GM19099 (cell line): ENCODE results near the gene PLPP7.

Source experiments
- POLR2A ChIP-seq: IDR thresholded peaks from 3 replicates; pipeline ENCODE4 v1.6.1; 2011; ENCODE audit warnings: low read depth; ENCODE audit not compliant: insufficient read length; ENCODE audit errors: extremely low read depth

PLPP7 gene

DNA sequence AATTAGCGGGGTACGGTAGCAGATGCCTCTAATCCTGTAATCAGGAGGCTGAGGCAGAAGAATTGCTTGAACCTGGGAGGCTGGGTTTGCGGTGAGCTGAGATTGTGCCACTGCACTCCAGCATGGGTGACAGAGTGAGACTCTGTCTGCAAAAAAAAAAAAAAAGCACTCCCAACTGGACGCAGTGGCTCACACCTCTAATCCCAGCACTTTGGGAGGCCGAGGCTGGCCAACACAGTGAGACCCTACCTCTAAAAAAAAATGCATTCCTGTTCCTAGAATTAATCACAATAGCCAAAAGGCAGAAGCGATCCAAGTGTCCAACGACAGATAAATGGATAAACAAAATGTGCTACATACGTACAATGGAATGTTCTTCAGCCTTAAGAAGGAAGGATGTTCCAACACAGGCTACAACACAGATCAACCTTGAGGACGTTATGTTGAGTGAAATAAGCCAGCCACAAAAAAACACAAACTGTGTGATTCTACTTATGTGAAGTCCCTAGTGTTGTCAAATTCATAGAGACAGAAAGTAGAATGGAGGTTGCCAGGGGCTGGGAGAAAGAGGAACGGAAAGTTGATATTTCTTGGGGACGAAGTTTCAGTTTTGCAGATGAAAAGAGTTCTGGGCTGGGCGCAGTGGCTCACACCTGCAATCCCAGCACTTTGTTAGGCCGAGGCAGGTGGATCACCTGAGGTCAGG lies 27.0 kb upstream of the PLPP7 start:
- no peak for TF ChIP-seq POLR2A

GRCh38 chr9:131263701-131264100 lies 25.8 kb upstream of the PLPP7 start:
- TF ChIP-seq POLR2A: no peak

GRCh38 chr9:131264231-131264630 lies 25.3 kb upstream of the PLPP7 start:
- no peak for TF ChIP-seq POLR2A

GRCh38 chr9:131266266-131267229 lies 23.0 kb upstream of the PLPP7 start:
- no peak for TF ChIP-seq POLR2A

GRCh38 chr9:131270171-131271015 lies 19.1 kb upstream of the PLPP7 start:
- peak; percentile 18 for TF ChIP-seq POLR2A

GRCh38 chr9:131271506-131271931 lies 18.0 kb upstream of the PLPP7 start:
- no peak for TF ChIP-seq POLR2A

GRCh38 chr9:131272212-131272611 lies 17.3 kb upstream of the PLPP7 start:
- no peak for TF ChIP-seq POLR2A

DNA sequence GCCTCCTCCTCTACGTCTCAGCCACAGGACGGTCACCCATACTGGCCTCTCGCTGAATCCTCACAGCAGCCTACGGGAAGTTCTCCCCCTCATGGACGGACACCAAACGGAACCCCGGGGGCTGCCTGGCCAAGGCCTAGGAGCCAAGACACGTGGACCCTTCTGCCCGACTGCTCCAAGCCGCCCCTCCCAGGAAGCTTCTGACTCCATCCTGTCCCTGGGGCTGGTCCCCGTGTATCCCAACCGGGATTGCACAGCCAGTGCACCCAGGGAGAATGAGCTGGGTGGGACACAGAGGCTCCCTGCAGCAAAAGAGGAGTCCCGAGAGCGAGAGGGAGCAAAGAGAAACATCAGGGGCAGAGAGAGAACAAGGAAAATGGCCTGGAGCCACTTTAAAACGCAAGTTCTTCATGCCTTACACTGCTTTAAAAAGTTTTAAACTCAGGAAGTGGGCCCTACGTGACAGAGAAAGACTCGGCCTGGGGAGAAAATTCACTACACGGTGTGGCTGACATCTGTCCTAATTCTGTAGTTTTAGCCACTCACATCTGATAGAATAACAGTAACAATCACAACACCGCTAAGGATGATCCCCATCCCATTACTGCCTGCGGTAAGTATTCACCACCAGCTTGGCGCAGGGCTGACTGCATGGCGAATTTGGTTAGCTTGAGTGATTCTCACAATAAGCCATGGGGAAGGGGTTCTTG lies 16.2 kb upstream of the PLPP7 start:
- no peak for TF ChIP-seq POLR2A

- no peak for TF ChIP-seq POLR2A
Measured at GRCh38 chr9:131273856-131274673, 15.5 kb upstream of the PLPP7 start.

DNA sequence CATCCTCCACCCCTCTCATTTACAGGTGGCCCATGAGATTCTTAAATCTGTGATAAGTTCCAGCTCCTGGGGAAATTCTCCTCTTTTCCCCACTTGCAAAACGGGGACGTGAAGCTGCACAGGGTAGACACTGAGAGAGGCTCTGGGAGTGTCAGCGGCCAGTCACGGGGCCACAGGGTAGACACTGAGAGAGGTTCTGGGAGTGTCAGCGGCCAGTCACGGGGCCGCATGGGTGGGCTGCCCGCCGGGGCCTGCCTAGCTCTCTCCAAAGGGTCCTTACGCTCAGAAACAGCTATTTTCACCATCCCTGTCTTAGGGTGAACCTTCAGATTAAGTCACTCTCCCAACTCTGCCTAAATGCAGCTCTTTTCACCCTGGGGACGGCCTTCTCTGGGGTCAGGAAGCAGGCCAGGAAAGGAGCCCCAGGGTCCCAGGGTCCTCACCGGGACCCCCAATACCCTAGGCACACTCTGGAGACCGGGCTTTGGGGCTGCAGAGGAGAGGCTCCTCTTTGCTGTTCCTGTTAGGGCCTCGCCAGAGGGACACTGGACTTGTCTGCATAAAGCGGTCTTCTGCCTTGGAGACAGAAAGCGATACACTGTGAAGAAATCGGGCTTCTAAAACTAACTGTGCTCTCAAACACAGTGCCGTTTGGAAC lies 14.7 kb upstream of the PLPP7 start:
- TF ChIP-seq POLR2A: peak; percentile 63

DNA sequence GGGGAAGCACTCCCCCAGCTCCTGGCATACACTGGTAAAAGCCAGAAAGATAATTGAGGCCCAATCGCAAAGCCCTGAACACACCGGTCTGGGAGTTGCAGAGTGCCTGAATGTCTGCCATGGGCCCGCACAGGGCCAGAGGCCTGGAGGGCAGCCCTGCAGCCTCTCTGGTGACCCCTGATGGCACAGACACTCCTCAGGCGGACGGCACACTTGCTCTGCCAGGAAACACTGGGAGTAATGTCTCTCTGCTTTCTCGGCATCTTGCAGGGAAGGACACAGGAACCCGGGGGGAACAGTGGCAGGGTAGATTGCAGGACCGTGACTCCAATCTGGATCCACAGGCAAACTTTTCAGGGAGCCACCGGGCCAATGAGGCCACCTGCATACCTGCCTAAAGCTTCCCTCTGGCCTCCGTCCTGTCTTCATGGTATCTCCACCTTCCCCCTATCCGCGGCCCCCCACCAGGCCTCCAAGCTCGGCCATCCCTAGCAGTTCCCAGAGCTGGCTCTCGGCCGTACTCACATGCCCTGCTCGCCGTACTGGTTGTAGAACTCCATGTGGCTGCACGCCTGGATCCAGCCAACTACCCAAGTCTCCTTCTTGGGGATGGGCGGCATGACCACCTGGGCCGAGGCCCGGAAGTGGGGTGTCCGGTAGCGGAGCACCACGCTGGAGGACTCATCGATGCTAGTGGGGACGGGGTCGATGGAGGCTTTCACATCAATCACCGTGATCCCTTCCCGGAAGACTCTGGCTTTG lies 14.0 kb upstream of the PLPP7 start:
- TF ChIP-seq POLR2A: no peak

- peak; percentile 13 for TF ChIP-seq POLR2A
Measured at GRCh38 chr9:131276094-131276888, 13.2 kb upstream of the PLPP7 start, which contains the start of gene FAM78A. Gene FAM78A, minus strand, starts transcription at chr9:131276510. Its CDS starts 331 bp downstream, at chr9:131276179.
